HG03039 (cell line): ENCODE measurements around the gene EHMT1.

Experiments
- ATAC-seq: cut with Tn5 transposase; IDR thresholded peaks from one replicate; pipeline ENCODE4 v1.9.1; 2021; ENCODE audit warnings: mild to moderate bottlenecking, moderate library complexity; ENCODE audit not compliant: unreplicated experiment

Gene EHMT1

GRCh38 chr9:137817236-137818200, 198.7 kb downstream of the EHMT1 start:
- ATAC-seq = no peak

GRCh38 chr9:137818286-137818685, 199.5 kb downstream of the EHMT1 start:
- ATAC-seq = no peak

- no peak for ATAC-seq
Observed at GRCh38 chr9:137820161-137820855, 201.5 kb downstream of the EHMT1 start.

GRCh38 chr9:137823986-137824771, 205.4 kb downstream of the EHMT1 start:
- no peak for ATAC-seq

GRCh38 chr9:137825324-137825989, 206.7 kb downstream of the EHMT1 start:
- no peak for ATAC-seq

GRCh38 chr9:137827908-137828526, 209.2 kb downstream of the EHMT1 start:
- no peak for ATAC-seq

GRCh38 chr9:137828527-137829259, 209.9 kb downstream of the EHMT1 start:
- ATAC-seq = no peak

GRCh38 chr9:137829260-137829996, 210.6 kb downstream of the EHMT1 start:
- ATAC-seq = no peak

GRCh38 chr9:137832191-137832700, 213.4 kb downstream of the EHMT1 start:
- no peak for ATAC-seq

- no peak for ATAC-seq
Observed at GRCh38 chr9:137832830-137833590, 214.2 kb downstream of the EHMT1 start.

GRCh38 chr9:137833721-137834613, 215.2 kb downstream of the EHMT1 start:
- ATAC-seq = no peak

GRCh38 chr9:137834846-137835546, 216.2 kb downstream of the EHMT1 start:
- no peak for ATAC-seq

GRCh38 chr9:137836151-137836830, 217.5 kb downstream of the EHMT1 start:
- no peak for ATAC-seq

GRCh38 chr9:137836831-137837241, 218.0 kb downstream of the EHMT1 start:
- ATAC-seq = no peak

GRCh38 chr9:137837345-137838278, 218.8 kb downstream of the EHMT1 start:
- no peak for ATAC-seq
